ENCODE results near the gene HOXC10. TPM values are rescaled to one million over a fixed set of nuclear protein-coding genes. Genes with fewer than 3 reads are reported as not detected.

Gene HOXC10
- total and polyA plus RNA-seq, 3 donors from 2014 or later = 1.4 to 4.3 (median 2.6) TPM

DNA sequence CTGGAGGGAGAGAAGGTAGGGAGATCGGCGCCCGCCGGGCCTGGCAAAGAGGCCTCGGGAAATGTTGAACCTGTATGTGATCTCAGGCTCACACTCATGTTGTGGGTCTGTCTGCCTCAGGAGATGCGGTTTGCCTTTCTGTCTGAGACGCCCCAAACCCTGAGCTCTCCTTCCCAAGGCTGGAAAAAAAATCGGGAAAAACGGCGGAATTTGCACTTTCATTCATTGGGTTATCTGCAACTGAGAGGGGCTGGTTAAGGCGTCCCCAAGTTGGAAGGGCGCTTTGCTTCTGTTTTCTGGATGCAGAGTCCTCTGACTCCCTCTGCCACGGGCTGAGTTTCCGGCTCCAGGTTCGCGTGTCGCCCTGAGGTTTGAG is 10.0 kb downstream of the HOXC10 start:
- Histone ChIP-seq H3K9me3 (no peaks in the 10 kb centered on the region), H3K36me3 (ENCODE audit: low read depth, missing control alignments) (no peaks in the 10 kb centered on the region), H3K27me3 (peaks cover 3% of the 10 kb centered on the region), H3K4me3 (peak overlapping the region in 1 of 2 donors; percentile 38), H3K27ac (peak overlapping the region in 1 of 2 donors; percentile 39), H3K4me1 (peaks cover 29% of the 10 kb centered on the region)
- 12 to 22% methylated on average over 17 of the region's 17 CpGs for WGBS, 2 donors
- DNase-seq = no peak
- intact Hi-C loops (cut with DNase I; ENCODE audit: low total_unique reads) = no loop called here
- TF ChIP-seq, protein P1, sequence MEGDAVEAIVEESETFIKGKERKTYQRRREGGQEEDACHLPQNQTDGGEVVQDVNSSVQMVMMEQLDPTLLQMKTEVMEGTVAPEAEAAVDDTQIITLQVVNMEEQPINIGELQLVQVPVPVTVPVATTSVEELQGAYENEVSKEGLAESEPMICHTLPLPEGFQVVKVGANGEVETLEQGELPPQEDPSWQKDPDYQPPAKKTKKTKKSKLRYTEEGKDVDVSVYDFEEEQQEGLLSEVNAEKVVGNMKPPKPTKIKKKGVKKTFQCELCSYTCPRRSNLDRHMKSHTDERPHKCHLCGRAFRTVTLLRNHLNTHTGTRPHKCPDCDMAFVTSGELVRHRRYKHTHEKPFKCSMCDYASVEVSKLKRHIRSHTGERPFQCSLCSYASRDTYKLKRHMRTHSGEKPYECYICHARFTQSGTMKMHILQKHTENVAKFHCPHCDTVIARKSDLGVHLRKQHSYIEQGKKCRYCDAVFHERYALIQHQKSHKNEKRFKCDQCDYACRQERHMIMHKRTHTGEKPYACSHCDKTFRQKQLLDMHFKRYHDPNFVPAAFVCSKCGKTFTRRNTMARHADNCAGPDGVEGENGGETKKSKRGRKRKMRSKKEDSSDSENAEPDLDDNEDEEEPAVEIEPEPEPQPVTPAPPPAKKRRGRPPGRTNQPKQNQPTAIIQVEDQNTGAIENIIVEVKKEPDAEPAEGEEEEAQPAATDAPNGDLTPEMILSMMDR (IDR thresholded peaks at IDR 0.05) = no peak
- TF ChIP-seq POLR2A (IDR thresholded peaks at IDR 0.05) = no peak

- WGBS, 2 donors = 22 to 28% methylated on average over 34 to 47 of the region's 48 CpGs
- peak overlapping the region in 1 of 2 donors; percentile 38 for H3K4me3 ChIP-seq
- intact Hi-C loops (cut with DNase I; ENCODE audit: low total_unique reads) = no loop called here
- no peaks in the 10 kb centered on the region for H3K36me3 ChIP-seq (ENCODE audit: low read depth, missing control alignments)
- no peak for TF ChIP-seq POLR2A (IDR thresholded peaks at IDR 0.05)
- TF ChIP-seq, protein P1 (IDR thresholded peaks at IDR 0.05) = no peak
- peaks cover 29% of the 10 kb centered on the region for H3K4me1 ChIP-seq
- H3K27ac ChIP-seq = peak overlapping the region in 1 of 2 donors; percentile 39
- H3K9me3 ChIP-seq = no peaks in the 10 kb centered on the region
- H3K27me3 ChIP-seq = peaks cover 3% of the 10 kb centered on the region
- no peak for DNase-seq
Observed at GRCh38 chr12:53995378-53996239, 10.7 kb downstream of the HOXC10 start.

DNA sequence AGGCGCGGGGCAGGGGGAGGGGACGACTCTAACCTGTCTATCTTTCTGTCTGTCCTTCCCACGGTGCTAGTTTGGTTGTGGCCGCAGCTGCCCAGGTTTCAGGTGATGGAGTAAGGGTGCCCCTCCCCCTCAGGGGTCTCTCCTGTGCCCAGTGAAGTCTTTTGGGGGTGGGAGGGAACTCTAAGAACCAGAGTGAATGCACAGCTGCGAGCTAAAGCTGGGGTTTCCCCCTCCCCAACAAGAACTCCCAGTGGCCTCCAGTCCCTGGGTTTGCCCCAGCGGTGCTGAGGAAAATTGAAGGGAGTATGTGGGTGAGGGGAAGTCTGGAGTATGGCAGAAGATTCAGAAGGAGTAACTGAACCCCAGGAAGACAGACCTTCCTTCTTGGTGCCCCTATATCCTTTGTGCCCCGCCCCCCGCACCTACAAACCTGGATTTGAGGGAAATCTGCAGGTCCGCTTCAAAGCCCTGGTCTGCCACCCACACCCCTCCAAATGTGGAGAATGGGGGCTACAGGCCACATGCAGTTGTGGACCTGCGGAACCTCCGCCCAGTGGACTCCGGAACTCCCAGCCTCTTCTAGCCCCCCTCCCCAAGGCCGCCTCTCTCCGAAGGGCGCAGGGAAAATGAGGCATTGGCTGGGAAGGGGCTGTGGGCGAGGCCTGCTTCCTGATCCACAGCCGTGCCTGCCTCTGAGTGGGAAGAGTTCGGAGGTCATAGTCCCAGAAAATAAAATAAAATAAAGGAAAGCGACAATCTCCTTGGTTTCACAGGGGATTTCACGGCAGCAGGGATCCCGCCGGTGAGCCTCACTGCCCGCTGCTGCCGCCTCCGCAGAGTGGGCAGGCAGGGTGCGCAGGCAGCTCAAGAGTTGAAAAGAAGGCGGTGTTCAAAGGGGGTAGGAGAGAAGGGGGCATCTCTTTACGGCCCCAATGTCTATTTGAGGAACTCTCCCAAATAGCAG is 11.6 kb downstream of the HOXC10 start:
- Histone ChIP-seq H3K4me1 (peaks cover 38% of the 10 kb centered on the region), H3K36me3 (ENCODE audit: low read depth, missing control alignments) (no peaks in the 10 kb centered on the region), H3K4me3 (peak overlapping the region in 1 of 2 donors; percentile 38), H3K27ac (peak overlapping the region in 1 of 2 donors; percentile 39), H3K27me3 (peaks cover 3% of the 10 kb centered on the region), H3K9me3 (no peaks in the 10 kb centered on the region)
- 50 to 56% methylated on average over 29 of the region's 29 CpGs for WGBS, 2 donors
- DNase-seq = no peak
- intact Hi-C loops (cut with DNase I; ENCODE audit: low total_unique reads) = no loop called here
- no peak for TF ChIP-seq POLR2A (IDR thresholded peaks at IDR 0.05)
- TF ChIP-seq, protein P1 (IDR thresholded peaks at IDR 0.05) = no peak

- intact Hi-C loops (cut with DNase I; ENCODE audit: low total_unique reads) = no loop called here
- no peak for DNase-seq
- no peaks in the 10 kb centered on the region for H3K9me3 ChIP-seq
- no peak for TF ChIP-seq POLR2A (IDR thresholded peaks at IDR 0.05)
- TF ChIP-seq, protein P1 (IDR thresholded peaks at IDR 0.05) = no peak
- no peak overlapping the region for H3K4me3 ChIP-seq
- H3K36me3 ChIP-seq (ENCODE audit: low read depth, missing control alignments) = no peaks in the 10 kb centered on the region
- H3K27ac ChIP-seq = no peak overlapping the region
- 31 to 41% methylated on average over 33 to 35 of the region's 35 CpGs for WGBS, 2 donors
- peaks cover 40% of the 10 kb centered on the region for H3K4me1 ChIP-seq
- peaks cover 3% of the 10 kb centered on the region for H3K27me3 ChIP-seq
Observed at GRCh38 chr12:53997204-53998109, 12.5 kb downstream of the HOXC10 start.
